Suprapubic skin (tissue), 4 donors: ENCODE data around the gene FGFBP2. TPM values are rescaled to one million over a fixed set of nuclear protein-coding genes. Genes with fewer than 3 reads are reported as not detected.

Experiments used
- DNase-seq, 2 donors: peaks; one replicate each; pipeline ENCODE4 v3.0.0-alpha.2; 2019; ENCODE audit warnings: low spot score in 2 of 2
- H3K27ac ChIP-seq: fragments of 200-600 bp; sonication (generic); one replicate; pipeline ENCODE4 v1.5.1; 2019
- H3K27me3 ChIP-seq: fragments of 200-600 bp; sonication (generic); one replicate; pipeline ENCODE4 v1.5.1; 2019
- H3K36me3 ChIP-seq: fragments of 200-600 bp; sonication (generic); one replicate; pipeline ENCODE4 v1.5.1; 2019
- H3K4me1 ChIP-seq: fragments of 200-600 bp; sonication (generic); one replicate; pipeline ENCODE4 v1.5.1; 2019
- H3K4me3 ChIP-seq: fragments of 200-600 bp; sonication (generic); one replicate; pipeline ENCODE4 v1.5.1; 2019; ENCODE audit warnings: mild to moderate bottlenecking
- H3K9me3 ChIP-seq: fragments of 200-600 bp; sonication (generic); one replicate; pipeline ENCODE4 v1.5.1; 2019
- EP300 ChIP-seq: sonication (generic); formaldehyde crosslinking; IDR thresholded peaks from one replicate; pipeline ENCODE4 v1.6.1; 2017; ENCODE audit warnings: antibody characterized with exemption
- POLR2A ChIP-seq, 2 donors: fragments of 450-650 bp; IDR thresholded peaks; one replicate each; pipeline ENCODE4 v1.6.1; 2017; ENCODE audit warnings: antibody characterized with exemption in 2 of 2, mild to moderate bottlenecking in 2 of 2, moderate library complexity in 2 of 2
- POLR2AphosphoS5 ChIP-seq, 3 donors: sonication (generic); formaldehyde crosslinking; IDR thresholded peaks; one replicate each; pipeline ENCODE4 v1.6.1; 2017; ENCODE audit warnings: antibody characterized with exemption in 3 of 3
- WGBS: methylation state at CpG from one replicate; pipeline ENCODE4 v1.1.5; 2018; 5-methylcytosine and 5-hydroxymethylcytosine counted together
- total RNA-seq, 4 donors: library from RNA; depleted of rRNA; stranded (reverse); fragments of >200 nt; gene quantifications; one replicate each; pipeline ENCODE4 v1.1.0, GENCODE V29; 2016
- TF ChIP-seq, protein P1 (sequence below), 2 donors: fragments of 200-600 bp in 1 of 2; fragments of 450-650 bp in 1 of 2; sonication (generic) in 1 of 2; IDR thresholded peaks; one replicate each; pipeline ENCODE4 v1.5.1; 2016 to 2019; ENCODE audit warnings: antibody characterized with exemption in 2 of 2, mild to moderate bottlenecking in 1 of 2, moderate library complexity in 1 of 2

FGFBP2 gene
- total RNA-seq, 4 donors from 2014 or later: 3.9 to 52.0 (median 9.7) TPM

GRCh38 chr4:16005676-16006075 is 42.7 kb upstream of the FGFBP2 start:
- H3K36me3 ChIP-seq: no peaks in the 10 kb centered on the region
- H3K27me3 ChIP-seq: peaks cover 2% of the 10 kb centered on the region
- H3K4me3 ChIP-seq: no peak overlapping the region
- 82% methylated on average over 5 of the region's 5 CpGs for WGBS
- no peak for DNase-seq
- no peak overlapping the region for H3K27ac ChIP-seq
- no peak for TF ChIP-seq POLR2A (IDR thresholded peaks at IDR 0.05)
- TF ChIP-seq, protein P1, sequence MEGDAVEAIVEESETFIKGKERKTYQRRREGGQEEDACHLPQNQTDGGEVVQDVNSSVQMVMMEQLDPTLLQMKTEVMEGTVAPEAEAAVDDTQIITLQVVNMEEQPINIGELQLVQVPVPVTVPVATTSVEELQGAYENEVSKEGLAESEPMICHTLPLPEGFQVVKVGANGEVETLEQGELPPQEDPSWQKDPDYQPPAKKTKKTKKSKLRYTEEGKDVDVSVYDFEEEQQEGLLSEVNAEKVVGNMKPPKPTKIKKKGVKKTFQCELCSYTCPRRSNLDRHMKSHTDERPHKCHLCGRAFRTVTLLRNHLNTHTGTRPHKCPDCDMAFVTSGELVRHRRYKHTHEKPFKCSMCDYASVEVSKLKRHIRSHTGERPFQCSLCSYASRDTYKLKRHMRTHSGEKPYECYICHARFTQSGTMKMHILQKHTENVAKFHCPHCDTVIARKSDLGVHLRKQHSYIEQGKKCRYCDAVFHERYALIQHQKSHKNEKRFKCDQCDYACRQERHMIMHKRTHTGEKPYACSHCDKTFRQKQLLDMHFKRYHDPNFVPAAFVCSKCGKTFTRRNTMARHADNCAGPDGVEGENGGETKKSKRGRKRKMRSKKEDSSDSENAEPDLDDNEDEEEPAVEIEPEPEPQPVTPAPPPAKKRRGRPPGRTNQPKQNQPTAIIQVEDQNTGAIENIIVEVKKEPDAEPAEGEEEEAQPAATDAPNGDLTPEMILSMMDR (IDR thresholded peaks at IDR 0.05): no peak
- TF ChIP-seq EP300: no peak
- no peak for TF ChIP-seq POLR2AphosphoS5 (IDR thresholded peaks at IDR 0.05)
- no peaks in the 10 kb centered on the region for H3K4me1 ChIP-seq
- no peaks in the 10 kb centered on the region for H3K9me3 ChIP-seq

GRCh38 chr4:16001484-16001858 is 38.5 kb upstream of the FGFBP2 start:
- Histone ChIP-seq H3K27me3 (no peaks in the 10 kb centered on the region), H3K27ac (no peak overlapping the region), H3K9me3 (no peaks in the 10 kb centered on the region), H3K36me3 (no peaks in the 10 kb centered on the region), H3K4me1 (no peaks in the 10 kb centered on the region), H3K4me3 (no peak overlapping the region)
- TF ChIP-seq POLR2AphosphoS5 (IDR thresholded peaks at IDR 0.05): no peak
- TF ChIP-seq, protein P1 (IDR thresholded peaks at IDR 0.05): peak; percentile 56 to 77
- peak in 1 of 2 donors; percentile 68 for DNase-seq
- WGBS: 6% methylated on average over 4 of the region's 4 CpGs

DNA sequence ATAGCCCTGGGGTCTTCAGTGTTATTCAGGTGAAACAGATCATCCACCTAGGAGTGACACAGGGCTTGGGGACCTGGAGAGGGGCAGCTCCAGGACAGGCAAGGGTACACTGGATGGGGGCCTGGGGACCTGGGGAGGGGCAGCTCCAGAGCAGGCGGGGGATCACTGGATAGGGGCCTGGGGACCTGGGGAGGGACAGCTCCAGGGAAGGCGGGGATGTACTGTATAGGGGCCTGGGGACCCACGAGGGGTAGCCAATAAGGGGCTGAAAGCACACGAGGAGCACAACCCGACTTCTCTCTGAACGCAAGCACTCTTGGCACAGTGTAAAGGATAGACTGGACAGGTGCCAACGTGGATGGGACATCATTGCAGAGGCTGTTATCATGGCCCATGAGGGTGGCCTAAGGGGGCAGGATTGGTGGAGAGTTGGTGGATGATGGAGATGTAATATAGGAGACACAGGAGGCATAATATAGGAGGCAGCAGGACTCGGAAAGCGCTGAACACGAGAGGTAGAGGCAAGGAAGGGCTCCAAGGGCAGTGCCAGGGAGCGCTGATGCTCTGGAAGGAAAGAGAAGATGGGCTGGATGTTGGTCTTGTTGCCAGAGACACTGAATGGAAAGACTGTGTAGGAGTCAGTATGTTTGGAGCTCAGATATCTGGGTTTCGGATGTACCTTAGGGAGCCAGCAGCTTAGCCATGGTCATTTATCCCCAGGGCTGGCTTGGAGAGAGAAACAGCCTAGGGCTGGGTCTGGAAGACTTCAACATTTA is 37.9 kb upstream of the FGFBP2 start:
- Histone ChIP-seq H3K36me3 (no peaks in the 10 kb centered on the region), H3K27me3 (no peaks in the 10 kb centered on the region), H3K4me1 (no peaks in the 10 kb centered on the region), H3K27ac (no peak overlapping the region), H3K4me3 (no peak overlapping the region), H3K9me3 (no peaks in the 10 kb centered on the region)
- DNase-seq: no peak
- TF ChIP-seq EP300: no peak
- TF ChIP-seq POLR2A (IDR thresholded peaks at IDR 0.05): no peak
- no peak for TF ChIP-seq POLR2AphosphoS5 (IDR thresholded peaks at IDR 0.05)
- TF ChIP-seq, protein P1 (IDR thresholded peaks at IDR 0.05): no peak
- WGBS: 62% methylated on average over 12 of the region's 12 CpGs

- 74% methylated on average over 4 of the region's 4 CpGs for WGBS
- Histone ChIP-seq H3K27me3 (no peaks in the 10 kb centered on the region), H3K4me3 (no peak overlapping the region), H3K27ac (no peak overlapping the region), H3K4me1 (no peaks in the 10 kb centered on the region), H3K9me3 (no peaks in the 10 kb centered on the region), H3K36me3 (no peaks in the 10 kb centered on the region)
- DNase-seq: no peak
- TF ChIP-seq, protein P1 (IDR thresholded peaks at IDR 0.05): no peak
- TF ChIP-seq POLR2A (IDR thresholded peaks at IDR 0.05) (no peak), POLR2AphosphoS5 (IDR thresholded peaks at IDR 0.05) (no peak), EP300 (no peak)
Measured at GRCh38 chr4:15996773-15997172, 33.8 kb upstream of the FGFBP2 start.

GRCh38 chr4:15995826-15996225 is 32.9 kb upstream of the FGFBP2 start:
- WGBS: 91% methylated on average over 3 of the region's 3 CpGs
- DNase-seq: no peak
- Histone ChIP-seq H3K9me3 (no peaks in the 10 kb centered on the region), H3K4me1 (no peaks in the 10 kb centered on the region), H3K27me3 (no peaks in the 10 kb centered on the region), H3K36me3 (no peaks in the 10 kb centered on the region), H3K27ac (no peak overlapping the region), H3K4me3 (no peak overlapping the region)
- no peak for TF ChIP-seq EP300
- TF ChIP-seq POLR2A (IDR thresholded peaks at IDR 0.05): no peak
- TF ChIP-seq POLR2AphosphoS5 (IDR thresholded peaks at IDR 0.05): no peak
- TF ChIP-seq, protein P1 (IDR thresholded peaks at IDR 0.05): no peak
